Epithelial cell of esophagus (primary cell): ENCODE results near the gene ELMO1.

Experiments
- DNase-seq: peaks from one replicate; pipeline ENCODE4 v3.0.0; 2010; ENCODE audit warnings: low read depth
- H3K4me3 ChIP-seq: 2 replicates; pipeline ENCODE4 v1.5.1; 2011; ENCODE audit warnings: mild to moderate bottlenecking, low read length, control low read depth
- CTCF ChIP-seq: IDR thresholded peaks from 2 replicates; pipeline ENCODE4 v1.5.1; 2011; ENCODE audit warnings: low read depth, mild to moderate bottlenecking, low read length, control low read depth, inconsistent platforms; ENCODE audit not compliant: insufficient read depth; ENCODE audit errors: missing control alignments

The ELMO1 gene

GRCh38 chr7:37482505-37482904 lies 33.8 kb upstream of the ELMO1 start:
- DNase-seq, result no peak
- TF ChIP-seq CTCF, result no peak
- no peak overlapping the region for H3K4me3 ChIP-seq

DNA sequence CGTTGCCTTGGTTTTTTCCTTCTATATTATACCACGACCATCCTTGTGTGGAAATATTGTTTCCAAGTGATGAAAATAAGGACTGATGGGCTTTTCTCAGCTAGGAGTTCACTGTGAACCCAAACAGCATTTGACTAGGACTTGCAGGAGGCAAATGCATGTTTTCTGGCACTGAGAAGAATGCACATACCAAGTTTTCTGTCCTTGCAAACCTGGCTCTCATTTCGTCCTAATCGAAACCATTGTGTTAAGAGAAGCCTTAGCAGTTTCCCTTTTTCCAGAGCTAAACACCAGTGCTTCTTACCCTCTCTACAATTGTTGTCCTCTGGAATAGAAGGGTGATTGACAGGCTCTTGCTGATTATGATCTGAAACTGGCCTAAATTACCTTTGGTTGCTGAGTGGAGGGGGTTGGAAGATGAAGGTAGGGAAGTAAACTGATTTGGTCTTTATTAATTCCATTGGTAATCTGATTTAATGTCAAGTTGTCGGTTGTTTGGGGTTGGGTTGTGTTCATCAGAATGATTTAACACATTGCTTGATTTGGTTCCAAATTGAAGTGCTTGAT lies 33.1 kb upstream of the ELMO1 start:
- no peak for DNase-seq
- no peak for TF ChIP-seq CTCF
- no peak overlapping the region for H3K4me3 ChIP-seq

- H3K4me3 ChIP-seq, result no peak overlapping the region
- TF ChIP-seq CTCF, result no peak
- no peak for DNase-seq
These were observed 32.5 kb upstream of the ELMO1 start for GRCh38 chr7:37481154-37481553.

GRCh38 chr7:37480041-37481031 lies 31.7 kb upstream of the ELMO1 start:
- H3K4me3 ChIP-seq, result no peak overlapping the region
- peak; percentile 55 for DNase-seq
- TF ChIP-seq CTCF, result no peak

- DNase-seq, result no peak
- no peak for TF ChIP-seq CTCF
- H3K4me3 ChIP-seq, result no peak overlapping the region
These were observed 28.3 kb upstream of the ELMO1 start for GRCh38 chr7:37476881-37477450.

GRCh38 chr7:37476428-37476827 lies 27.8 kb upstream of the ELMO1 start:
- no peak for TF ChIP-seq CTCF
- H3K4me3 ChIP-seq, result no peak overlapping the region
- DNase-seq, result no peak
